DMS53 (cell line): ENCODE data around the gene SLCO3A1.

Experiments used
- DNase-seq: peaks from one replicate; lab custom pipeline; 2025; lab: John Stamatoyannopoulos, UW

Gene SLCO3A1

GRCh38 chr15:92100751-92101150 is 247.2 kb downstream of the SLCO3A1 start:
- no peak for DNase-seq

- DNase-seq = peak; percentile 28
Observed at GRCh38 chr15:92101708-92102394, 248.3 kb downstream of the SLCO3A1 start.

- DNase-seq = no peak
Observed at GRCh38 chr15:92102395-92102755, 248.9 kb downstream of the SLCO3A1 start.

GRCh38 chr15:92104072-92104471 is 250.6 kb downstream of the SLCO3A1 start:
- no peak for DNase-seq

- DNase-seq = no peak
Observed at GRCh38 chr15:92105611-92106010, 252.1 kb downstream of the SLCO3A1 start.

DNA sequence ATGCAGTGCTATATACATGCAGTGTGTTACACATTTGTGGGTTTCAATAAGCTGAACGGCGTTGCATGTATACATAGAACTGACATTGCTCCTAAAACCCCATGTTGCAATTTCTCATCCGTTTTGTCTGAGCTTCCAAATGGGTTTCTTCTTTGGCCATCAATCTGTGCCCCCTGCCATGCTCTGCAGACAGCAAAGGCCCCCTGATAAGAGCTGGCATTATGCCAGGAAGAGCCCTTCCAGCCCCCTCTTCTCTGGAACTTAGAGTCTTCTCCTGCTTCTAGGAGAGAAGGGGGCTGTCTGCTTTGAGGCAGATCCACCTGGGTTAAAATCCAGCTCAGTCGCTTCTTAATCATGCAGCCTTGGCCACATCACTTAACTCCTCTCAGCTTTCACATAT is 254.0 kb downstream of the SLCO3A1 start:
- DNase-seq = no peak

- DNase-seq = peak; percentile 88
Observed at GRCh38 chr15:92109191-92109873, 255.8 kb downstream of the SLCO3A1 start.

- DNase-seq = no peak
Observed at GRCh38 chr15:92111291-92111690, 257.8 kb downstream of the SLCO3A1 start.

GRCh38 chr15:92111751-92112150 is 258.2 kb downstream of the SLCO3A1 start:
- no peak for DNase-seq

GRCh38 chr15:92112180-92112579 is 258.7 kb downstream of the SLCO3A1 start:
- DNase-seq = no peak

DNA sequence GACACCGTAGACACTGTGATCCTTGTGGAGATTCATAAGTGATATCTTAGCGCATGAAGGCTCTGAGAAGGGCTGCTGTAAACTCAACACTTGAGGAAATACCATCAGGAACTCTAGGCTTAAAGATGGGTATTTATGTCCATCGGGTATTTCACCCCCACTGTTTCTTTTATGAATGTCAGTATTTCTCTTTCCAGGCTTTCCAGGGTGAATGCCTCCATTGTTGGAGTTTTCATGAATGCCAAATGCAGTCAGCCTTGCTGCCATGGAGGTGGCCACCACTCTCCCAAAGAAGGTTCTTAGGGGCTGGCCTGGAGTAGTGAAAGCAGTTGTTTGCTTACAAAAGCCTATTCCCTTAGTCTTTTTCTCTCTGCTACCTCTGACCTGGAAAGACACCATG is 259.2 kb downstream of the SLCO3A1 start:
- no peak for DNase-seq

- DNase-seq = no peak
Observed at GRCh38 chr15:92113832-92114231, 260.3 kb downstream of the SLCO3A1 start.

DNA sequence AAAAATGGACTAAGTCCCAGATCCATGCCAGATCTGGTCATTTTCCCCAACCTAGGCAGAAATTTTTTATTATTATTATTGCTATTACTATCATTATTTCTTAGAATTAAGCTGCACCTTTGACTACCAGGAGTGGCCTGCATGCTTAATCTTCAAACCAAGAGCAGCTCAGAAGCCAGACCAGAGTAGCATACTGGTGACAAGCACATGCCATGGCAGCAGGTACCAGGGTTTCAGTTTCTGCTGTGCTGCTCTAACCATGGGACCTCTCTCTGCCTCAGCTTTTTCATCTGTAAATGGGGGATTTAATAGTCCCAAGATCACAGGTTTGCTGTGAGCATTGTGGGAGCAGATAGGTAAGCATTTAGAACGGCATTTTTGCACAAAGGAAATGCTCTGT is 262.3 kb downstream of the SLCO3A1 start:
- no peak for DNase-seq

DNA sequence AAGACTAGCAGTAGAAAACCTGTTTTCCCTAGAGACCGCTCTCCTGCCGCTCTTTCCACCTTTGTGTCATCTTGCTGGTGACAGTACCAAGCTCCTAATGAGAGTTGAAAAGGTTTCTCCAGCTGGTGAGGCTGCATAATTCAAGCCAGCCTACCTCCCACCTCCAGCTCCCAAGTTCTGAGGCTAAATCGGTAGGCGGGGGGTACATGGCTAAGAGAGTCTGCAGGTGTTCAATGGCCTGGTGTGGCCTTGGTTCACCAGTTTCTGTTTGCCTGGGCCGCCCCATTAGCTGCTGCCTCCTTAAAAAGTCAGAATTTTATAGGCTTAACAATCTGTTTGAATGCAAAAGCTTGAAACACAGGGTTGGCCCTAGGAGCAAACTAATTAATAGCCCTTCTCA is 262.8 kb downstream of the SLCO3A1 start:
- DNase-seq = no peak

GRCh38 chr15:92117261-92117731 is 263.8 kb downstream of the SLCO3A1 start:
- no peak for DNase-seq

- DNase-seq = no peak
Observed at GRCh38 chr15:92118162-92118935, 264.8 kb downstream of the SLCO3A1 start.

- DNase-seq = no peak
Observed at GRCh38 chr15:92118936-92119325, 265.4 kb downstream of the SLCO3A1 start.

DNA sequence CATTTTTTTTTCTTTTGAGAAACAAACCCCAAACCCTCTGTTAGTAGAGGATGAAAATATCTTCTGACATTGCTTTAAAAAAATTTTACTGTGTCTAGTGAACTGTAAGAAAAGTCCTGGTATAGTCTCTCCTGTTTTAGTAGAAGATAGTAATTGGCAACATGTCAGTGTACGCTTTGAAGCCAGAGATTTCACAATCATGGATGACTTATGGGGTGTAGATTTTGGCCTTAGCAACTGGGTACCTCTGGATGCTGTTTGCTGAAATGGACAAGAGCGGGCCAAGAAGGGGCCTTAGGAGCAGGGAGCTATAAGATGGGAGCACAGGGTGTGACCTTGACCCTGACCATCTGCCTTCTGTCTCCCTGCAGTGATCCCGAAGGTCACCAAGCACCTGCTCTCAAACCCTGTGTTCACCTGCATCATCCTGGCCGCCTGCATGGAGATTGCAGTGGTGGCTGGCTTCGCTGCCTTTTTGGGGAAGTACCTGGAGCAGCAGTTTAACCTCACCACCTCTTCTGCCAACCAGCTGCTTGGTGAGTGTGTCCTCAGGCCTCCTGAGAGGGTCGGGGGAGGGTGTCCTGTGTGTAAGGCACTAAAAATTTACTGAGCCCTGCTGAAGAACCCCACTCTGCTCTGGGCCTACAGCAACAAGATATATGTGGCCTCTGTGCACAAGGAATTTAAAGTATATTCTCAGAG is 266.7 kb downstream of the SLCO3A1 start:
- no peak for DNase-seq

DNA sequence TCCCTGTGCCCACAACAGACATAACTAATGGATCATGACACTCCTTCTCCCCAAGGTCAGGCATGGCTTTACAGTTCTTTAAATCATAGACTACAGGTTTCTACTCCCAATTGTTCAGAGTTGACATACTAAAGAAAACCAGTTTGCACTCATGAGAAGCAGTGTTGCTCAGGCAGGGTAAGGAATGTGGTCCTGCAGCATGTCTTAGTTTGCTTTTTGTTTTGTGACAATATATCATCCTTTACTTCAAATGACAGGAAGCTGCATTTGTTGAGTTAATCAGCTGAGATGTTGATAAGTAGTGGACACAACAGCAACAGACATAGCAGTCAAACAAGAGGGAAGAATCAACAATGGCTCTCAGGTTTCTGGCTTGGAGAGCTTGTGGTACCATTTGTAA is 267.5 kb downstream of the SLCO3A1 start:
- no peak for DNase-seq

DNA sequence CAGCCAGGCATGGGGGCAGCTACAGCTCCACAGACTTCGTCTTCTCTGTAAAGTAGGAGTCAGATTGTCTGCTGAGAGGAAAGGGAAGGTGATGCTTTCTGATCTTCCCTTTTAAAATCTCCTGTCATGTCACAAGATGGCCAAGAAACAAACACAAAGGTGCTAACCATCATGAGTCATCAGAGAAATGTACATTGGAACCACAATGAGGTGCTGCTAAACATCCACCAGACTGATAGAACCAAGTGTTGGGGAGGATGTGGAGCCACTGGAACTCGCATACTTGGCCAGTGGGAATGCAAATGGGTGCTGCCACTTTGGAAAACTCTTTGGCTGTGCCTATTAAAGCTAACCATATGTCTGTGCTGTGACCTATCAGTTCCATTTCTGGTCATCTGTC is 268.8 kb downstream of the SLCO3A1 start:
- DNase-seq = no peak

DNA sequence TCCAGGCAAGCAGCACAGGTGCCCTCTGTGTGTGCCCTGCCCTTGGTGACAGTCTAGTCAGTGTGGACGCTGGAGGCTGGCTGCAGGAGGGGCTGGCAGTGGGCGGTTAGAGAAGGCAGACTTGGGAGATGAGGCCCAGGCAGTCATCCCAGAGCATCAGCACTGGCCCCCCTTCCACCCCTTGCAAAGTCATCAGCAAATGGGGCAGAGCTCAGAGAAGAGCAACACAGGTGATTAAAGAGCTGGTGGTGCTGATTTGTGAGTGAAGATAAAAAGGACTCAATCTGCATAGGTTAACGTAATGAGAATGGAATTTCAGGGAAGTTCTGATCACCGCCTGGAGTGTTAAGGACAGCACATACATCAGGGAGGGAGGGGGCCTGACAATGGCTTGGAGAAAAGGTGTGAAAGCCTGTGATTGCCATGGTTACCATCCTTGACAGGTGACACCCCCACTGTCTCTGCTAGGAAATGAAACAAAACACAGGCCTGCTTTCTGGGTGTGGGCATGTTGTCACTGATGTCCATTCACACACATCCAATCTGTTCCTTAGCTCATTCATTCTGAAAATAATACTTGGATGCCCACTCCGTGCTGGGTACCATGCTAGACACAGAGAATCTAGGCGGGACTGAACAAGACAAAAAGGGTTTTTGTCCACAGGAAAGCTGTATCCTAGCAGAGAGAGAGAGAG is 270.6 kb downstream of the SLCO3A1 start:
- DNase-seq = no peak

GRCh38 chr15:92124657-92125010 is 271.1 kb downstream of the SLCO3A1 start:
- no peak for DNase-seq
